Activated CD8-positive, alpha-beta memory T cell treated with anti-CD3 and anti-CD28 coated beads, Interleukin-2, amount 10 ng/mL, durations not matched to agents 7 days and 5 days (primary cell): ENCODE results near the gene KATNB1. TPM values are rescaled to one million over a fixed set of nuclear protein-coding genes. Genes with fewer than 3 reads are reported as not detected.

Source experiments
- ATAC-seq: fragments of 150-1000 bp; cut with Tn5 transposase; one replicate; pipeline ENCODE4 v1.10.0; 2021; ENCODE audit warnings: moderate library complexity
- CTCF ChIA-PET: fragments of 350-600 bp; sonication (Branson Sonifier 250); formaldehyde crosslinking; loops from one replicate; lab custom pipeline; 2021; ENCODE audit warnings: antibody characterized with exemption; lab: Charles Lee
- DNase-seq: peaks from one replicate; pipeline ENCODE4 v3.0.0-alpha.2; 2020
- H3K27ac Mint-ChIP-seq: one replicate; pipeline ENCODE4 v1.8.0; 2021; ENCODE audit warnings: mild to moderate bottlenecking, mixed read lengths
- H3K27me3 Mint-ChIP-seq: one replicate; pipeline ENCODE4 v1.8.0; 2021; ENCODE audit warnings: mixed read lengths
- H3K36me3 Mint-ChIP-seq: one replicate; pipeline ENCODE4 v1.8.0; 2021; ENCODE audit warnings: mild to moderate bottlenecking, mixed read lengths
- H3K4me1 Mint-ChIP-seq: one replicate; pipeline ENCODE4 v1.8.0; 2021; ENCODE audit warnings: mixed read lengths
- H3K4me3 Mint-ChIP-seq: one replicate; pipeline ENCODE4 v1.8.0; 2021; ENCODE audit warnings: mild to moderate bottlenecking, moderate library complexity, mixed read lengths
- H3K9me3 Mint-ChIP-seq: one replicate; pipeline ENCODE4 v1.8.0; 2022; ENCODE audit warnings: low read depth, mixed read lengths
- total RNA-seq, 2 experiments: library from RNA; stranded (reverse); gene quantifications; one replicate each; pipeline ENCODE4 v1.2.3, GENCODE V29; 2021

Gene KATNB1
- total RNA-seq, 2 experiments from 2014 or later: 41.6 to 43.9 TPM

GRCh38 chr16:57695680-57696069 is 39.9 kb upstream of the KATNB1 start:
- CTCF ChIA-PET: no interaction called here
- H3K9me3 Mint-ChIP-seq: no peaks in the 10 kb centered on the region
- no peak overlapping the region for H3K27ac Mint-ChIP-seq
- ATAC-seq (no peak), DNase-seq (no peak)
- no peak overlapping the region for H3K4me3 Mint-ChIP-seq
- H3K27me3 Mint-ChIP-seq: peaks cover 2% of the 10 kb centered on the region
- peaks cover 10% of the 10 kb centered on the region for H3K4me1 Mint-ChIP-seq
- no peaks in the 10 kb centered on the region for H3K36me3 Mint-ChIP-seq

GRCh38 chr16:57696240-57696639 is 39.3 kb upstream of the KATNB1 start:
- ATAC-seq: no peak
- DNase-seq: no peak
- no peak overlapping the region for H3K27ac Mint-ChIP-seq
- CTCF ChIA-PET: no interaction called here
- H3K36me3 Mint-ChIP-seq: no peaks in the 10 kb centered on the region
- H3K4me3 Mint-ChIP-seq: no peak overlapping the region
- H3K9me3 Mint-ChIP-seq: no peaks in the 10 kb centered on the region
- H3K4me1 Mint-ChIP-seq: peaks cover 6% of the 10 kb centered on the region
- H3K27me3 Mint-ChIP-seq: peaks cover 2% of the 10 kb centered on the region

GRCh38 chr16:57697896-57698537 is 37.6 kb upstream of the KATNB1 start:
- DNase-seq: no peak
- Mint-ChIP-seq H3K9me3 (no peaks in the 10 kb centered on the region), H3K4me3 (no peak overlapping the region), H3K27me3 (peaks cover 2% of the 10 kb centered on the region), H3K36me3 (no peaks in the 10 kb centered on the region), H3K4me1 (peaks cover 3% of the 10 kb centered on the region), H3K27ac (no peak overlapping the region)
- CTCF ChIA-PET: interaction anchor here (1.2 kb wide), 1 partner anchor 88 kb away, joined by 3 read pairs; no protein-coding TSS in a partner anchor
- no peak for ATAC-seq

GRCh38 chr16:57698812-57699405 is 36.7 kb upstream of the KATNB1 start:
- H3K9me3 Mint-ChIP-seq: no peaks in the 10 kb centered on the region
- peaks cover 3% of the 10 kb centered on the region for H3K4me1 Mint-ChIP-seq
- DNase-seq: no peak
- peaks cover under 1% of the 10 kb centered on the region for H3K27me3 Mint-ChIP-seq
- CTCF ChIA-PET: interaction anchor here (0.6 to 1.2 kb wide), 2 partner anchors 36 to 89 kb away, joined by 3 read pairs; no protein-coding TSS in a partner anchor
- no peaks in the 10 kb centered on the region for H3K36me3 Mint-ChIP-seq
- H3K27ac Mint-ChIP-seq: no peak overlapping the region
- no peak overlapping the region for H3K4me3 Mint-ChIP-seq
- no peak for ATAC-seq

- Mint-ChIP-seq H3K4me3 (no peak overlapping the region), H3K36me3 (no peaks in the 10 kb centered on the region), H3K9me3 (no peaks in the 10 kb centered on the region), H3K27ac (no peak overlapping the region), H3K27me3 (no peaks in the 10 kb centered on the region), H3K4me1 (peaks cover 3% of the 10 kb centered on the region)
- DNase-seq (no peak), ATAC-seq (no peak)
- CTCF ChIA-PET: interaction anchor here (0.6 kb wide), 1 partner anchor 36 kb away, joined by 3 read pairs; no protein-coding TSS in a partner anchor
Observed at GRCh38 chr16:57699481-57699880, 36.1 kb upstream of the KATNB1 start.

- no peaks in the 10 kb centered on the region for H3K9me3 Mint-ChIP-seq
- DNase-seq (no peak), ATAC-seq (no peak)
- peaks cover under 1% of the 10 kb centered on the region for H3K4me1 Mint-ChIP-seq
- no peaks in the 10 kb centered on the region for H3K27me3 Mint-ChIP-seq
- no peaks in the 10 kb centered on the region for H3K36me3 Mint-ChIP-seq
- CTCF ChIA-PET: interaction anchor here (0.7 kb wide), 1 partner anchor 90 kb away, joined by 5 read pairs; no protein-coding TSS in a partner anchor
- H3K27ac Mint-ChIP-seq: no peak overlapping the region
- no peak overlapping the region for H3K4me3 Mint-ChIP-seq
Observed at GRCh38 chr16:57699899-57700298, 35.7 kb upstream of the KATNB1 start.

- H3K27me3 Mint-ChIP-seq: no peaks in the 10 kb centered on the region
- no peak for ATAC-seq
- H3K36me3 Mint-ChIP-seq: no peaks in the 10 kb centered on the region
- H3K4me1 Mint-ChIP-seq: no peaks in the 10 kb centered on the region
- no peak overlapping the region for H3K4me3 Mint-ChIP-seq
- H3K27ac Mint-ChIP-seq: no peak overlapping the region
- H3K9me3 Mint-ChIP-seq: no peaks in the 10 kb centered on the region
- CTCF ChIA-PET: no interaction called here
- no peak for DNase-seq
Observed at GRCh38 chr16:57700781-57701551, 34.6 kb upstream of the KATNB1 start.

- H3K4me3 Mint-ChIP-seq: no peak overlapping the region
- CTCF ChIA-PET: interaction anchor here (0.5 kb wide), 1 partner anchor 442 kb away, joined by 3 read pairs; no protein-coding TSS in a partner anchor
- H3K27ac Mint-ChIP-seq: no peak overlapping the region
- DNase-seq (no peak), ATAC-seq (no peak)
- H3K4me1 Mint-ChIP-seq: no peaks in the 10 kb centered on the region
- no peaks in the 10 kb centered on the region for H3K9me3 Mint-ChIP-seq
- no peaks in the 10 kb centered on the region for H3K36me3 Mint-ChIP-seq
- no peaks in the 10 kb centered on the region for H3K27me3 Mint-ChIP-seq
Observed at GRCh38 chr16:57701759-57702371, 33.7 kb upstream of the KATNB1 start.

- DNase-seq (no peak), ATAC-seq (no peak)
- peaks cover 7% of the 10 kb centered on the region for H3K27me3 Mint-ChIP-seq
- H3K27ac Mint-ChIP-seq: no peak overlapping the region
- no peaks in the 10 kb centered on the region for H3K36me3 Mint-ChIP-seq
- H3K4me1 Mint-ChIP-seq: peaks cover 7% of the 10 kb centered on the region
- H3K4me3 Mint-ChIP-seq: no peak overlapping the region
- CTCF ChIA-PET: interaction anchor here (1.3 kb wide), 1 partner anchor 11 kb away, joined by 3 read pairs; no protein-coding TSS in a partner anchor
- no peaks in the 10 kb centered on the region for H3K9me3 Mint-ChIP-seq
Observed at GRCh38 chr16:57703416-57704010, 32.1 kb upstream of the KATNB1 start.

GRCh38 chr16:57704011-57704904 is 31.3 kb upstream of the KATNB1 start:
- Mint-ChIP-seq H3K4me1 (peaks cover 7% of the 10 kb centered on the region), H3K27me3 (peaks cover 7% of the 10 kb centered on the region), H3K4me3 (no peak overlapping the region), H3K9me3 (no peaks in the 10 kb centered on the region), H3K36me3 (no peaks in the 10 kb centered on the region), H3K27ac (no peak overlapping the region)
- ATAC-seq (no peak), DNase-seq (no peak)
- CTCF ChIA-PET: interaction anchor here (1.3 kb wide), 1 partner anchor 10 kb away, joined by 3 read pairs; no protein-coding TSS in a partner anchor

GRCh38 chr16:57704905-57705852 is 30.4 kb upstream of the KATNB1 start:
- DNase-seq (no peak), ATAC-seq (no peak)
- Mint-ChIP-seq H3K27me3 (peaks cover 12% of the 10 kb centered on the region), H3K4me1 (peaks cover 7% of the 10 kb centered on the region), H3K9me3 (no peaks in the 10 kb centered on the region), H3K36me3 (no peaks in the 10 kb centered on the region), H3K4me3 (no peak overlapping the region), H3K27ac (no peak overlapping the region)
- CTCF ChIA-PET: no interaction called here
